ENCODE results near the gene SRL.

DNA sequence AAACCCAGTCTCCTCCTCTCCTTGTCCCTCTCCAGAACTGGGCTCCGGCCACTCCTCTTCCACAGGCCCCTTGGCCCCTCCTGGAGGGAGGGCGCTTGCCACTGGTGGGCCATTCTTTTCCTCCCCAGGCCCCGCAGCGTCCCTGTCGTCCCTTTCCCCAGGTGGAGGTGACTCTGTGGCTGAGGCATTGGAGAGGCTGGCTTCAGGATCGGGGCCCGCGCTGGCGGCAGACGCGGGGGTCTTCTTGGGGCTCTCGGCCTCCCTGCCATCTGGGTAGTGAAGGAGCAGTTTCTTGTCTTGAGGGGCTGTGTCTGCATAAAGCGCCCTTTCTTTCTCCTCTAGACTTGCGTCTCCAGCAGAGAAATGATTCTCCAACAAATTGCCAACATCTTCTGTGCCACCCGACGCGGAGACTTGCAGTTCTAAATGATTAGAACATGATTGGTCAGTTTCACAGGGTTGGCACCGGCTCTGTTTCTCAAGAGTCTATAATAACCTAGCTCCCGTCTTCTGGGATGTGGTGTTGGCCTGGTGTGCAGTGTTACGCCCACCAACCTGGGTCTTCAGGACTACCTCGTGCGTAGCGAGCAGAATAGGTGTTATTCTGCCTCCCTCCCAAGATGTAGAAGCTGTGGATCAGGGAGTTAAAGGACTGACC lies 34.1 kb downstream of the SRL start:
- no peak for TF ChIP-seq CTCF (IDR thresholded peaks at IDR 0.05; ENCODE audit: poor library complexity, severe bottlenecking)
- no peak for TF ChIP-seq POLR2AphosphoS5 (IDR thresholded peaks at IDR 0.05)
- TF ChIP-seq, protein P1, sequence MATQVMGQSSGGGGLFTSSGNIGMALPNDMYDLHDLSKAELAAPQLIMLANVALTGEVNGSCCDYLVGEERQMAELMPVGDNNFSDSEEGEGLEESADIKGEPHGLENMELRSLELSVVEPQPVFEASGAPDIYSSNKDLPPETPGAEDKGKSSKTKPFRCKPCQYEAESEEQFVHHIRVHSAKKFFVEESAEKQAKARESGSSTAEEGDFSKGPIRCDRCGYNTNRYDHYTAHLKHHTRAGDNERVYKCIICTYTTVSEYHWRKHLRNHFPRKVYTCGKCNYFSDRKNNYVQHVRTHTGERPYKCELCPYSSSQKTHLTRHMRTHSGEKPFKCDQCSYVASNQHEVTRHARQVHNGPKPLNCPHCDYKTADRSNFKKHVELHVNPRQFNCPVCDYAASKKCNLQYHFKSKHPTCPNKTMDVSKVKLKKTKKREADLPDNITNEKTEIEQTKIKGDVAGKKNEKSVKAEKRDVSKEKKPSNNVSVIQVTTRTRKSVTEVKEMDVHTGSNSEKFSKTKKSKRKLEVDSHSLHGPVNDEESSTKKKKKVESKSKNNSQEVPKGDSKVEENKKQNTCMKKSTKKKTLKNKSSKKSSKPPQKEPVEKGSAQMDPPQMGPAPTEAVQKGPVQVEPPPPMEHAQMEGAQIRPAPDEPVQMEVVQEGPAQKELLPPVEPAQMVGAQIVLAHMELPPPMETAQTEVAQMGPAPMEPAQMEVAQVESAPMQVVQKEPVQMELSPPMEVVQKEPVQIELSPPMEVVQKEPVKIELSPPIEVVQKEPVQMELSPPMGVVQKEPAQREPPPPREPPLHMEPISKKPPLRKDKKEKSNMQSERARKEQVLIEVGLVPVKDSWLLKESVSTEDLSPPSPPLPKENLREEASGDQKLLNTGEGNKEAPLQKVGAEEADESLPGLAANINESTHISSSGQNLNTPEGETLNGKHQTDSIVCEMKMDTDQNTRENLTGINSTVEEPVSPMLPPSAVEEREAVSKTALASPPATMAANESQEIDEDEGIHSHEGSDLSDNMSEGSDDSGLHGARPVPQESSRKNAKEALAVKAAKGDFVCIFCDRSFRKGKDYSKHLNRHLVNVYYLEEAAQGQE (IDR thresholded peaks at IDR 0.05; ENCODE audit: borderline replicate concordance): no peak
- no peak for TF ChIP-seq EP300 (conservative IDR thresholded peaks at IDR 0.05; ENCODE audit: poor library complexity, severe bottlenecking)
- no peak for TF ChIP-seq EZH2 (IDR thresholded peaks at IDR 0.05; ENCODE audit: borderline replicate concordance, insufficient read depth, low read length, poor library complexity, severe bottlenecking)
- TF ChIP-seq SMC3 (conservative IDR thresholded peaks at IDR 0.05; ENCODE audit: poor library complexity): no peak
- TF ChIP-seq MXI1 (conservative IDR thresholded peaks at IDR 0.05; ENCODE audit: poor library complexity, severe bottlenecking): no peak
